Uterus (tissue), 4 donors: ENCODE results near the gene DLGAP1. TPM values are rescaled to one million over a fixed set of nuclear protein-coding genes. Genes with fewer than 3 reads are reported as not detected.

Source experiments
- DNase-seq, 2 donors: peaks; one replicate each; pipeline ENCODE4 v3.0.0-alpha.2; 2019 to 2020
- H3K27ac ChIP-seq, 2 donors: fragments of 200-600 bp; sonication (generic); 1 replicate in 1 of 2; 2 replicates in 1 of 2; pipeline ENCODE4 v1.5.1; 2016 to 2018
- H3K27me3 ChIP-seq, 2 donors: fragments of 200-600 bp; sonication (generic); one replicate each; pipeline ENCODE4 v1.5.1; 2018 to 2019; ENCODE audit warnings: control low read depth in 1 of 2
- H3K36me3 ChIP-seq, 2 donors: fragments of 200-600 bp; sonication (generic); one replicate each; pipeline ENCODE4 v1.5.1; 2019; ENCODE audit warnings: control low read depth in 1 of 2
- H3K4me1 ChIP-seq, 2 donors: fragments of 200-600 bp; sonication (generic); one replicate each; pipeline ENCODE4 v1.5.1; 2018 to 2019; ENCODE audit warnings: control low read depth in 1 of 2
- H3K4me3 ChIP-seq, 2 donors: fragments of 200-600 bp; sonication (generic); 1 replicate in 1 of 2; 2 replicates in 1 of 2; pipeline ENCODE4 v1.5.1; 2018 to 2019; ENCODE audit warnings: mild to moderate bottlenecking in 1 of 2
- H3K9me3 ChIP-seq, 2 donors: fragments of 200-600 bp; sonication (generic); one replicate each; pipeline ENCODE4 v1.5.1; 2019; ENCODE audit warnings: control low read depth in 1 of 2
- CTCF ChIP-seq, 4 experiments: fragments of 200-600 bp in 2 of 4; fragments of 450-650 bp in 2 of 4; sonication (generic) in 2 of 4; IDR thresholded peaks; one replicate each; pipeline ENCODE4 v1.5.1; 2016 to 2019; ENCODE audit warnings: antibody characterized with exemption in 4 of 4, mild to moderate bottlenecking in 2 of 4, moderate library complexity in 1 of 4
- POLR2A ChIP-seq, 2 donors: fragments of 450-650 bp; IDR thresholded peaks; one replicate each; pipeline ENCODE4 v1.6.1; 2016; ENCODE audit warnings: antibody characterized with exemption in 2 of 2, mild to moderate bottlenecking in 1 of 2, moderate library complexity in 1 of 2
- intact Hi-C: fragments of 100-400 bp; cut with DNase I; formaldehyde crosslinking; loops from one replicate; pipeline ENCODE4 v1.15.1; 2023; ENCODE audit warnings: low total_unique reads
- total RNA-seq, 4 donors: library from RNA; depleted of rRNA in 3 of 4; stranded (reverse); fragments of >200 nt in 3 of 4; gene quantifications; one replicate each; pipeline versions ENCODE4 v1.1.0 to v1.2.4, GENCODE V29; 2014 to 2023
- donor health status: DM: yes; HTN: yes; CAD: no.

Gene DLGAP1
- total RNA-seq, 4 donors from 2014 or later, result 1.0 to 9.6 (median 3.3) TPM

- no peak for DNase-seq
- no peak overlapping the region for H3K27ac ChIP-seq
- intact Hi-C loops, result no loop called here
- H3K4me1 ChIP-seq, result no peaks in the 10 kb centered on the region
- peaks cover 0 to 15% of the 10 kb centered on the region in 2 donors for H3K27me3 ChIP-seq
- no peaks in the 10 kb centered on the region for H3K36me3 ChIP-seq
- H3K4me3 ChIP-seq, result peak overlapping the region in 1 of 2 donors; percentile 30
- no peaks in the 10 kb centered on the region for H3K9me3 ChIP-seq
- no peak for TF ChIP-seq POLR2A (IDR thresholded peaks at IDR 0.05)
- no peak for TF ChIP-seq CTCF (IDR thresholded peaks at IDR 0.05)
Measured at GRCh38 chr18:4453567-4453873, 1.6 kb downstream of the DLGAP1 start.

GRCh38 chr18:4450065-4450658 is 4.9 kb downstream of the DLGAP1 start:
- Histone ChIP-seq H3K27ac (no peak overlapping the region), H3K9me3 (no peaks in the 10 kb centered on the region), H3K27me3 (peaks cover 0 to 6% of the 10 kb centered on the region in 2 donors), H3K4me3 (no peak overlapping the region), H3K4me1 (no peaks in the 10 kb centered on the region), H3K36me3 (no peaks in the 10 kb centered on the region)
- no peak for DNase-seq
- intact Hi-C loops, result no loop called here
- TF ChIP-seq CTCF (IDR thresholded peaks at IDR 0.05), result no peak
- no peak for TF ChIP-seq POLR2A (IDR thresholded peaks at IDR 0.05)

GRCh38 chr18:4445902-4446301 is 9.2 kb downstream of the DLGAP1 start:
- no peak for DNase-seq
- Histone ChIP-seq H3K9me3 (no peaks in the 10 kb centered on the region), H3K27me3 (no peaks in the 10 kb centered on the region), H3K36me3 (no peaks in the 10 kb centered on the region), H3K4me1 (no peaks in the 10 kb centered on the region), H3K27ac (no peak overlapping the region), H3K4me3 (no peak overlapping the region)
- intact Hi-C loops, result no loop called here
- TF ChIP-seq POLR2A (IDR thresholded peaks at IDR 0.05) (no peak), CTCF (IDR thresholded peaks at IDR 0.05) (no peak)

- TF ChIP-seq POLR2A (IDR thresholded peaks at IDR 0.05), result no peak
- TF ChIP-seq CTCF (IDR thresholded peaks at IDR 0.05), result no peak
- Histone ChIP-seq H3K4me3 (no peak overlapping the region), H3K9me3 (no peaks in the 10 kb centered on the region), H3K36me3 (no peaks in the 10 kb centered on the region), H3K4me1 (no peaks in the 10 kb centered on the region), H3K27ac (no peak overlapping the region), H3K27me3 (no peaks in the 10 kb centered on the region)
- no peak for DNase-seq
- intact Hi-C loops, result no loop called here
Measured at GRCh38 chr18:4444306-4444705, 10.8 kb downstream of the DLGAP1 start.

- Histone ChIP-seq H3K4me1 (no peaks in the 10 kb centered on the region), H3K27me3 (no peaks in the 10 kb centered on the region), H3K4me3 (no peak overlapping the region), H3K27ac (no peak overlapping the region), H3K36me3 (no peaks in the 10 kb centered on the region), H3K9me3 (no peaks in the 10 kb centered on the region)
- intact Hi-C loops, result no loop called here
- DNase-seq, result no peak
- TF ChIP-seq CTCF (IDR thresholded peaks at IDR 0.05), result no peak
- no peak for TF ChIP-seq POLR2A (IDR thresholded peaks at IDR 0.05)
Measured at GRCh38 chr18:4441098-4441497, 14.0 kb downstream of the DLGAP1 start.
